Effector memory CD8-positive, alpha-beta T cell (primary cell): ENCODE data around the gene FCGR1A.
"Not testable (repeated sequence)": the region's sequence is repeated elsewhere in the genome, so short reads cannot be mapped to it uniquely, and the experiment has no call there.

ENCODE experiments used
- ATAC-seq: fragments of 150-1000 bp; cut with Tn5 transposase; replicated peaks from 2 replicates; pipeline ENCODE4 v1.10.0; 2021; ENCODE audit warnings: mild to moderate bottlenecking, moderate library complexity
- DNase-seq, 3 experiments: peaks; one replicate each; pipeline ENCODE4 v3.0.0; 2021
- H3K27ac Mint-ChIP-seq, 2 donors: one replicate each; pipeline ENCODE4 v1.8.0; 2022; ENCODE audit warnings: mild to moderate bottlenecking in 2 of 2, mixed read lengths in 2 of 2, moderate library complexity in 2 of 2
- H3K27me3 Mint-ChIP-seq, 2 donors: one replicate each; pipeline ENCODE4 v1.8.0; 2022; ENCODE audit warnings: mixed read lengths in 2 of 2
- H3K36me3 Mint-ChIP-seq: one replicate; pipeline ENCODE4 v1.8.0; 2022; ENCODE audit warnings: mild to moderate bottlenecking, moderate library complexity, mixed read lengths; ENCODE audit not compliant: insufficient read depth
- H3K4me1 Mint-ChIP-seq, 2 donors: one replicate each; pipeline ENCODE4 v1.8.0; 2022; ENCODE audit warnings: low read depth in 2 of 2, mixed read lengths in 2 of 2
- H3K4me3 Mint-ChIP-seq, 2 donors: one replicate each; pipeline ENCODE4 v1.8.0; 2022; ENCODE audit warnings: mild to moderate bottlenecking in 2 of 2, mixed read lengths in 2 of 2, moderate library complexity in 2 of 2
- H3K9me3 Mint-ChIP-seq, 2 donors: one replicate each; pipeline ENCODE4 v1.8.0; 2022; ENCODE audit warnings: mixed read lengths in 2 of 2
- total RNA-seq, 9 experiments: gene quantifications; one replicate each; lab custom pipeline; 2026; lab: John Stamatoyannopoulos, UW

FCGR1A gene
- total RNA-seq: 0 reads per million in 9 experiments

DNA sequence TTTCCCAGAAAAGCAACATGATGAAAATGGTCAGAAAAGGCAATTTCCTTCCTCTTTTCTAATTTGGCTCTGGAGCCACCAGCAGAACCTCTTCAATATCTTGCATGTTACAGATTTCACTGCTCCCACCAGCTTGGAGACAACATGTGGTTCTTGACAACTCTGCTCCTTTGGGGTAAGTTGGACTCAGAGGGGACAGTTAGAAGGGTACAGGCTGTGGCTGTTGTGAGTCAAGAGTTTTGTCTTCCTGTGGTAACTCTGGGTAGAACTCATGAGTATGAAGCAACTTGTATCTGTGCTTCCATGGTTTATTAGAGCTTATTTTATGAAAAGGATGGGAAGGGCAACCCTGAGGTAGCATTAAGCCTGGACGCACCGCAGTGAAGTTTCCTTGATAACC, at the start of gene FCGR1A:
Gene FCGR1A, plus strand, starts transcription at position 95 of the 400 bp plus-strand sequence. Its CDS starts 50 bp downstream, at position 145.
- not testable (repeated sequence) for H3K9me3 Mint-ChIP-seq

DNA sequence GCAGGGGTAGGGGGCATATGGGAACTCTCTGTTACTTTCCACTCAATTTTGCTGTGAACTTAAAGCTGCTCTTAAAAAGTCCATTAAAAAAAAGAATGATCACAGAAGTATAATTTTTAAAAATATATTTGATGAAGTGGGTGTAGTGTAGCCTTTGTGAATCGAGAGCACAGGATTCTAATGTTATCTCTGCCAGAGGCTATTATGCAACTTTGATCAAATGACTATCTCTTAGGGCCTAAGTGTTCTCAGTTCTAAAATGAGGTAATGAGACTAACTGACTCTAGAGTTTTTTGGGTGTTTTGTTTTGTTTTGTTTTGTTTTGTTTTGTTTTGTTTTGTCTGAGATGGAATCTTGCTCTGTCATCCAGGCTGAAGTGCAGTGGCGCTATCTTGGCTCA, 49.7 kb upstream of the FCGR1A start:
- H3K36me3 Mint-ChIP-seq, H3K4me3 Mint-ChIP-seq, H3K27me3 Mint-ChIP-seq, H3K9me3 Mint-ChIP-seq, H3K4me1 Mint-ChIP-seq, DNase-seq, H3K27ac Mint-ChIP-seq, ATAC-seq: not testable (repeated sequence)

More for the DNA sequence above, at the start of gene FCGR1A:
- H3K27me3 Mint-ChIP-seq, H3K27ac Mint-ChIP-seq, H3K4me1 Mint-ChIP-seq, DNase-seq, H3K4me3 Mint-ChIP-seq, ATAC-seq, H3K36me3 Mint-ChIP-seq: not testable (repeated sequence)

DNA sequence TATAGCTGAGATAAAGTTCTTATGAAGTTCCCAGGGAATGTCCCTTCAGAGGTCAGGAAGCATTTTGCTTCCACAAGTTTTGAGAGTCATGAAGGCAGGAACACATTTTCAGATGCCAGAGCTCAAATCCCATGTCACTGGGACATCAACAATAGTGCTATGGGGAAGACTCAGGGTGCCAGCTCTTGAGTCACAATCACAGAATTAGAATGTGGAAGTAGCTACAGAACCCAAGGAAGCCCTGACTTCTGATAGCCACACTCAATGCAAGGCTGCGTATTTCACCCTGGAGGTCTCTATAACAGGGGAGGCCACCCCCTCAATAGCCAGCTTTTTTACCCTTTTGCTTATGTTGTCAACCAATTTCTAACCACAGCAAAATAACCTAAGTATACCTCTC, 47.8 kb upstream of the FCGR1A start:
- not testable (repeated sequence) for H3K27me3 Mint-ChIP-seq, ATAC-seq, H3K36me3 Mint-ChIP-seq, H3K4me1 Mint-ChIP-seq, H3K9me3 Mint-ChIP-seq, H3K27ac Mint-ChIP-seq, H3K4me3 Mint-ChIP-seq, DNase-seq

DNA sequence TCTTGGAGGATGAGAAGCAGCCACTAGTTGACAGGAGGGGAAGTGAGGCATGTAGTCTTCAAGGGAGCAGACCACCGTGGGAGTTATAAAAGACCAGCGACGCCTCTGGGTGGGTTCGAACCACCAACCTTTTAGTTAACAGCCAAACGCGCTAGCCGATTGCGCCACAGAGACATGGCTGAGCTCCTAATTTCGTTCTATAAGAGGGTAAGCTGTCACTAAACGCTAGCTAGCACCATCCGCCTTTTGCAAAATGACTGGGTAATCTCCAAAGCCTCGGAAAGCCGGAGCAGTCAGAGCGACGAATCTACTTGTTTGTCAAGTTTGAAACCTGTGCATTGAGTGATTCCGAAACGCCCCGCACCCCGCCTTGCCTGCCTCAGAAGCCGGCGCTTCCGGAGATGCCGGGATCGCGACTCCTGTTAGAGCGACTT, 42.3 kb upstream of the FCGR1A start:
- not testable (repeated sequence) for H3K27me3 Mint-ChIP-seq, H3K4me1 Mint-ChIP-seq, H3K9me3 Mint-ChIP-seq, H3K36me3 Mint-ChIP-seq
- Mint-ChIP-seq H3K4me3 (peak overlapping the region; percentile 64 to 77), H3K27ac (peak overlapping the region; percentile 83 to 85)
- DNase-seq (peak; percentile 15 to 25 (median 18)), ATAC-seq (peak; percentile 63)

DNA sequence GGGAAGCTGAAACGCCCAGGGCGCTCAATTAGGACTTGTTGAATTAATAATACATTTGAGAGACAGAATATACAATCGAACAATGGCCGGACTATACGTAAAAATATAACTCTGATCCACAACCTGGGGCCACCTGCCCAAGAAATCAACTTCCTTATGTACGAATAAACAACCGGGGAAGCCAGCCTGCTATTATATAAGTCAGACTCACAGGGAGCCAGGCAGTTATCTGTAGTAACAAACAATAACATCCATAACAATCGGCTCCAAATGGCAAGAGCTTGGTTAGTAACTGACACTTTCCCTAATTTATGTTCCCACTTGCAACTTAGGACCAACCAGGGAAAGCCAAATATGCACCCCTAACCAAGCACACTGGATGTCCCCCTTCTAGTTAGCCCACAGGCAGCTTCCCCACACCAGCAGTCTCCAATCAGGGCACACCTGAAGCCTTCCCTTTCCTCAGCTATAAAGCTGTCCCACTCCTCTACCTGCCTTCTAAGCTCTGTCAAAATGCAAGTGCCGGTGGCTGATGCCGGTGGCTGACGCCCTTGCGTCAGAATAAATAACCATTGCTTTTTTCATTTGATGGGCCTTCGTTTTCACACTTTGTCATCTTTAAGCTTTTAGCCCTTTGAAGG, 41.8 kb upstream of the FCGR1A start:
- not testable (repeated sequence) for H3K9me3 Mint-ChIP-seq, H3K36me3 Mint-ChIP-seq, H3K27me3 Mint-ChIP-seq, DNase-seq, H3K4me1 Mint-ChIP-seq, ATAC-seq
- H3K4me3 Mint-ChIP-seq: peak overlapping the region; percentile 64 to 77
- peak overlapping the region; percentile 83 to 85 for H3K27ac Mint-ChIP-seq

DNA sequence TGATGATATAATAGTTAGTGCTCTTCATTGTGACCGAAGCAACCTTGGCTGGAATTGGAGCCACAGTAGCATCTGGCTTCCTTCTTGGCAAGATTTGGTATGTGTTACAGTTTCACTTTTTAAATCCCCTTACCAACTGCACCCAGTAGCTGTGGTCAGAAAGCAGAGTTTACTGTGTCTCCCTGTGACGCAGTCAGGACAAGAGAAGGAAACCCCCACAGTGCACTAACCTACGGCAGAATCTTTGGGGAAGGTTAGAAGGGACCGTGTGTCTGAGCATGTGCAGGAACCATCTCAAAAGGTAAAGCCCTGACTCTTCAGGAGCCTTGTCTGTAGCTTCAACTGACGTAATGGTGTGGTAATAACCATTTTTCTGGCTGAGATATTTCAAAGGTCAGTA, 40.6 kb upstream of the FCGR1A start:
- peak; percentile 50 for ATAC-seq
- DNase-seq, H3K36me3 Mint-ChIP-seq, H3K27ac Mint-ChIP-seq, H3K4me1 Mint-ChIP-seq, H3K9me3 Mint-ChIP-seq, H3K4me3 Mint-ChIP-seq, H3K27me3 Mint-ChIP-seq: not testable (repeated sequence)

DNA sequence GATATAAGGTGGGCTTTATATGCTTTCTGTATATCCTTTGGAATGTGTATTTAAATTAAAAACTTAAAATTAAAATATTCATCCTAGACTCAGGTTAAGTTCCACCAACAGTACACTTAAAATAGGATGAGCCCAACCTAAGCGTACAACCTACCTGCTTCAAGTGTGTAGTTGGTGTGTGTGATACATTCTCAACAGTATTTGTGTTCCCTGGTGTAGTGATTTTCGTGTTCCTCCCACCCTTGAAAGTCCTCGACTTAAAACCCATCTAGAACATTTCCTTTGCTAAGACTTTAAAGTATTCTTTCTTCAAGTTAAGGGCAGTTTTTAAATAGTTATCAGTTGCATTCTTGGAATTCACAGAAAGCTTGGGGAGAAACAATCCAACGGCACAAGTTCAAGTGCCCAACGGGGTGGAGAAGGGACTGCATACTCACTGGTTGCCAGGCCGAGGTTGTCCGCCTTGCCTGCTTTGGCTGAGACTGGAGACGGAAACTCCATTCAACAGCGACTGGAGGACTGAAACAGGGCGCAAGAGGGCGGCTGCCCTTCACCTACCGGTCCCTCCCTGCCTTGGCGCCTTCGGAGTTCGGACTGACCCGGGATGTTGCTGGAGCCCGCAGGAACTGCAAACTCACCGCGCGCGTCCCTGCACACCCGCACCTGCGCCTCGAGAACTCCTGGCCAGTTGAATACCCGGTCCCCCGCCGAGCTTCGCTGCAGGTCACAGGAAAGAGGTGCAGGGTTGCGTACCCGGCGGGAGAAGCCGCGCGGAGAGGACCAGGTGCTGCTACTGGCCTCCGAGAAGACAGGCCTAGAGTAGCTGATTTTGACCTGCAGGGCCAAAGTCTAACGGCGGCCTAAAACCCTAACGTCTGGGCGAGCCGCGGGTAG, 35.8 kb upstream of the FCGR1A start:
- not testable (repeated sequence) for ATAC-seq, H3K27ac Mint-ChIP-seq, H3K4me1 Mint-ChIP-seq, H3K36me3 Mint-ChIP-seq, DNase-seq, H3K9me3 Mint-ChIP-seq
- Mint-ChIP-seq H3K4me3 (peak overlapping the region in 1 of 2 donors; percentile 12), H3K27me3 (peaks cover 7 to 10% of the 10 kb centered on the region in 2 donors)

DNA sequence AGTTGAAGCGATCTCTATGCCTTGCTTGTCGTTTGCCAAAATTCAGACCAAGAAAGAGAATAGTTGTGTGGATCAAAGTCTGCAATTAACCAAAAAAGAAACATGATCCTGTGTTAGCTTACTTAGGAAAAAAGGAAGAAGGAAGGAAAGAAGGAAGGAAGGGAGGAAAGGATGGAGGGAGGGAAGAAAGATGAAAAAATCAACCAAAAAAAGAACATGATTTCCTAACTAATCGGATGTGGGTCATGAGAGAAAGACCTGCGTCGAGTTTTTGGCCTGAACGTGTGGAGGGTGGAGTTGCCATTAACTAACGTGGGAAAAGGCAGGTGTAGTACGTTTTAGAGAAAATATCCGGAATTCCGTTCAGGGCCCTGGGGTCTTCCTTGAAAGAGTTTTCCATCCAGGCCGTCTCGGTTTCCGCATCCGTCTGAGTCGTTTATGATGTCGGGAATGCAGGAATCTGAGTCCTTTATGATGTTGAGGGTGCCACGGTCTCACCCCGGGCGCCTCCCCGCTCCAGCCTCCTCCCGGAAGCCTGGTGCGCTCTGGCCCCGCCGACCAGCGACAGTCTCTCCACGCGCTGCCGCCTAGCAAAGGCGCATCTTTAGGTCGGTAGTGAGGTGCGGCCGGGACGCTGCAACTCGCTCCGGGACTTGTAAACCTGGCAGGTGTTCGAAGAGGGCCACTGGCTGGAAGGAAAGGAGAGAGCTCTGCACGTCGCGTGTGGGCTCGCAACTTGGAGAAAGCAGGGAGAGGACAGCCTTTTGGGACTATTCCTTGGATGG, 34.9 kb upstream of the FCGR1A start:
- peaks cover 7 to 10% of the 10 kb centered on the region in 2 donors for H3K27me3 Mint-ChIP-seq
- not testable (repeated sequence) for H3K27ac Mint-ChIP-seq, H3K9me3 Mint-ChIP-seq, H3K4me1 Mint-ChIP-seq, H3K36me3 Mint-ChIP-seq, DNase-seq
- peak; percentile 59 for ATAC-seq
- peak overlapping the region; percentile 49 to 65 for H3K4me3 Mint-ChIP-seq

DNA sequence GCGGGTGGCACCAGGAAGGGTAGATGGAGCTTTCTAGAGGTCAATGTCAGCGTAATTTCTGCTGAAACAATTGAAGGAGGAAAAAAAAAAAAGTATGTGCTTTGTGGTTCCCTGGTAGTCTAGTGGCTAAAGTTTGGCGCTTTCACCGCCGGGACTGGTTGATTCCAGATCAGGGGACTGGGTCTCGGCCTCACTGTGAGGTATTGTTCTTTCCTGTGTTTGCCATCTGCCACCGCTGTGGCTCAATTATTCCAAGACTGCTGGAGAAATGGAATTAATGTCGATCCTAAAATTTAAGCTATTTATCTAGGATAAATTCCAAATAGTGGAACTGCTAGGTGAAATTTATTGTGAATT, 34.4 kb upstream of the FCGR1A start:
- peak overlapping the region; percentile 49 to 65 for H3K4me3 Mint-ChIP-seq
- not testable (repeated sequence) for H3K36me3 Mint-ChIP-seq, DNase-seq, ATAC-seq, H3K9me3 Mint-ChIP-seq, H3K27ac Mint-ChIP-seq, H3K4me1 Mint-ChIP-seq
- peaks cover 7 to 10% of the 10 kb centered on the region in 2 donors for H3K27me3 Mint-ChIP-seq

DNA sequence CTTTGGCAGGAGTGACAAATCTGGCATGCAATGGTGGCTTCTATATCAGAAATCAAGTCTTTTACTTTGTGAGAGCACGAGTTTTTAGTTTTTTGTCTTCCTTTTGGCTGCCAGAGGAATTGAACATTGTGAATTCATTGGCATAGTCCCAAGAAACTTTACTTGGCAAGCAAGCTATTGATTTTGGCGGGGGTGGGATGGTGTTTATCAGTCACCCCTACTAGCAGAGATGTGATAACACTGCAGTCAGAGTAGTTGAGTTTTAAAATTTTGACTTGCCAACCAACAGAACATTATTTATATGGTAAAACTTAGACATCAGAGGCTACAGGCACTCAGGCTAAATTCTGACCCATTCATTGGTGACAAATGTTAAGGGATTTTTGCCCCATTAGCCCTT, 31.9 kb upstream of the FCGR1A start:
- peaks cover 7 to 10% of the 10 kb centered on the region in 2 donors for H3K27me3 Mint-ChIP-seq
- not testable (repeated sequence) for H3K36me3 Mint-ChIP-seq, H3K9me3 Mint-ChIP-seq, ATAC-seq, H3K27ac Mint-ChIP-seq, DNase-seq, H3K4me1 Mint-ChIP-seq, H3K4me3 Mint-ChIP-seq

DNA sequence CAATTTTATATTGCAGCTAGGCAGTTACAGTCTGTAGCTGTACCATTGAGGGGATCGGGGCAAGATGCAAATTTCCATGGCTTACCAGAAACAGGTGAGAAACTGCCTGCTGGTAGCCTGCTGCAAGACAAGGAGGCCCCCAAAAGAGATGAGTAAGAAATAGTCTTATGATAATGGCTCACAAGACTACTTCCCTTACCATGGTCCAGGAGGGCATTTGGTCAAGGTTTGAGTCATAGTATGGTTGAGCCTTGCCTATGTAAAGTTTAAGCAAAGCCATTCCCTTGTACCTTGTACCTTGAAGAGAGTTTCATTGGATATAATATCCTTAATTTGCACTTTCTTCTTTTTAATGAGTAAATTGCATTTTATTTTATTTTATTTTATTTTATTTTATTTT, 30.3 kb upstream of the FCGR1A start:
- not testable (repeated sequence) for H3K27ac Mint-ChIP-seq, ATAC-seq, H3K4me1 Mint-ChIP-seq, H3K4me3 Mint-ChIP-seq, DNase-seq, H3K9me3 Mint-ChIP-seq, H3K36me3 Mint-ChIP-seq
- H3K27me3 Mint-ChIP-seq: peaks cover 7 to 10% of the 10 kb centered on the region in 2 donors

DNA sequence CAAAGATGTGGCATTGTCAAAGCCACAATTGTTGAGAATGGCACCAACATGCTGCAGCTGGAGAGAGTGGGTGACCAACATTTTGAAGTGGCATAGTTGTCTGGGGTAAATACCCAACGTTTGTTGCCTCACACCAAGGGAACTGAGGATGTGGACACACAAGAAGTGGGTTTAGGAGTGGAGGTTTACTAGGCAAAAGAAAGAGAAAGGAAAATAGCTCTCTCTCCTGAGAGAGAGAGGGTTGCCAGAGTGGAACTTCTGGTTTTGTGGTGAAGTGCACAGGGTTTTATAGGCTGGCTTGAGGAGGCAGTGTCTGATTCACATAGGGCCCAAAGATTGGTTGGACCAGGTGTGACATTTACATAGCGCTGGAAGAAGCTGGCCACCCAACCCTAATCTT, 29.0 kb upstream of the FCGR1A start:
- not testable (repeated sequence) for H3K27ac Mint-ChIP-seq, H3K36me3 Mint-ChIP-seq, DNase-seq, H3K9me3 Mint-ChIP-seq, H3K27me3 Mint-ChIP-seq, H3K4me3 Mint-ChIP-seq, H3K4me1 Mint-ChIP-seq, ATAC-seq

DNA sequence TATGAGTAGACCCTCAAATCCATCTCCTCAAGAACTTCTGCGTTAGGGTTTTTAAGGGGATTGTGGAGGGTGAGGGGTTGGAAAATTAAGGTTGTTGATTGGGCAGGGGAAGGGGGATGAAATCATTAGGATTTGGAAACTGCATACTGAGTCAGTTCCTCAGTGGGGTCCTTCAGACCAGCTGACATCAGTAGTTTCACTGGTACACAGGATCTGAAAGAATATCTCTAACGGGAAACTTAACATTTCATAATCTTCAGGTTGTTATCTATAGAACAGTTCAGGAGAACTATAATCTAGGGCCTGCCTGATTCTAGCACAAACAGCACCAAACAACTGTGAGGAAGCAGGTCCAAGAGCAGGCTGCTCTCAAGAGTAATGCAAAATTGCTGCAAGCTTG, 27.2 kb upstream of the FCGR1A start:
- DNase-seq: not testable (repeated sequence)

More for the DNA sequence above, 27.2 kb upstream of the FCGR1A start:
- not testable (repeated sequence) for H3K9me3 Mint-ChIP-seq, H3K4me1 Mint-ChIP-seq, H3K27me3 Mint-ChIP-seq, H3K27ac Mint-ChIP-seq, H3K36me3 Mint-ChIP-seq, H3K4me3 Mint-ChIP-seq, ATAC-seq
